WTC11 (cell line): ENCODE data around the gene TAL1. TPM values are rescaled to one million over a fixed set of nuclear protein-coding genes. Genes with fewer than 3 reads are reported as not detected.
A peak's percentile ranks its signal among the peaks of the same experiment; 100 is the strongest.
"Not testable (repeated sequence)": the region's sequence is repeated elsewhere in the genome, so short reads cannot be mapped to it uniquely, and the experiment has no call there.

ENCODE experiments used
- ATAC-seq: fragments of 200-7000 bp; cut with Tn5 transposase; 2 replicates; pipeline ENCODE4 v1.10.0; 2021; ENCODE audit warnings: mild to moderate bottlenecking, moderate library complexity
- CTCF ChIA-PET: fragments of 300-600 bp; sonication (Branson Sonifier 250); formaldehyde crosslinking; loops from one replicate; lab custom pipeline; 2021; ENCODE audit warnings: antibody characterized with exemption; lab: Charles Lee
- POLR2A ChIA-PET: fragments of 350-600 bp; sonication (Branson Sonifier 250); formaldehyde crosslinking; loops from one replicate; lab custom pipeline; 2021; ENCODE audit warnings: antibody characterized with exemption; lab: Charles Lee
- DNase-seq: peaks from one replicate; pipeline ENCODE4 v3.0.0; 2021; ENCODE audit warnings: low spot score
- H3K27ac Mint-ChIP-seq: 2 replicates; pipeline ENCODE4 v1.8.0; 2021; ENCODE audit warnings: mixed read lengths
- H3K27me3 Mint-ChIP-seq: 2 replicates; pipeline ENCODE4 v1.8.0; 2021; ENCODE audit warnings: low read depth, mild to moderate bottlenecking, moderate library complexity, mixed read lengths
- H3K36me3 Mint-ChIP-seq: 2 replicates; pipeline ENCODE4 v1.8.0; 2021; ENCODE audit warnings: mixed read lengths
- H3K4me1 Mint-ChIP-seq: 2 replicates; pipeline ENCODE4 v1.8.0; 2022; ENCODE audit warnings: mixed read lengths
- H3K4me3 Mint-ChIP-seq: 2 replicates; pipeline ENCODE4 v1.8.0; 2021; ENCODE audit warnings: mild to moderate bottlenecking, moderate library complexity, mixed read lengths
- H3K9me3 Mint-ChIP-seq: 2 replicates; pipeline ENCODE4 v1.8.0; 2021; ENCODE audit warnings: mixed read lengths
- CTCF ChIP-seq: fragments of 200-600 bp; IDR thresholded peaks from 2 replicates; pipeline ENCODE4 v1.8.0; 2022; ENCODE audit warnings: antibody characterized with exemption
- ETV6 ChIP-seq: sonication (generic); formaldehyde crosslinking; IDR thresholded peaks from 2 replicates; pipeline ENCODE4 v1.8.1; 2022; ENCODE audit warnings: mild to moderate bottlenecking, missing genetic modification reagents
- FOXK1 ChIP-seq: sonication (generic); formaldehyde crosslinking; IDR thresholded peaks from 2 replicates; pipeline ENCODE4 v1.8.0; 2022; ENCODE audit warnings: mild to moderate bottlenecking, moderate library complexity, missing genetic modification reagents
- NFE2L1 ChIP-seq: sonication (generic); formaldehyde crosslinking; IDR thresholded peaks from 2 replicates; pipeline ENCODE4 v1.8.1; 2023; ENCODE audit warnings: missing genetic modification reagents
- SMAD3 ChIP-seq: sonication (generic); formaldehyde crosslinking; IDR thresholded peaks from 2 replicates; pipeline ENCODE4 v1.8.0; 2022; ENCODE audit warnings: missing genetic modification reagents, mild to moderate bottlenecking, borderline replicate concordance
- SP1 ChIP-seq: sonication (generic); formaldehyde crosslinking; conservative IDR thresholded peaks from 2 replicates; pipeline ENCODE4 v1.8.1; 2022; ENCODE audit warnings: missing genetic modification reagents
- TEAD1 ChIP-seq: sonication (generic); formaldehyde crosslinking; IDR thresholded peaks from 2 replicates; pipeline ENCODE4 v1.8.0; 2022; ENCODE audit warnings: mild to moderate bottlenecking, missing genetic modification reagents
- ZMAT4 ChIP-seq: fragments of 250-450 bp; sonication (Bioruptor Pico); IDR thresholded peaks from 2 replicates; pipeline ENCODE4 v1.9.0; 2021; ENCODE audit warnings: mild to moderate bottlenecking
- ZNF121 ChIP-seq: sonication (generic); formaldehyde crosslinking; IDR thresholded peaks from 2 replicates; pipeline ENCODE4 v1.8.0; 2023; ENCODE audit warnings: missing genetic modification reagents
- ZNF138 ChIP-seq: sonication (generic); formaldehyde crosslinking; conservative IDR thresholded peaks from 2 replicates; pipeline ENCODE4 v1.8.1; 2022; ENCODE audit warnings: mild to moderate bottlenecking, moderate library complexity, missing genetic modification reagents
- total RNA-seq: library from RNA; stranded (reverse); gene quantifications from 3 replicates; pipeline ENCODE4 v1.2.3, GENCODE V29; 2021
- TF ChIP-seq, protein P1 (sequence below): sonication (generic); formaldehyde crosslinking; IDR thresholded peaks from 2 replicates; pipeline ENCODE4 v1.8.0; 2022; ENCODE audit warnings: mild to moderate bottlenecking, missing genetic modification reagents
- TF ChIP-seq, protein P2 (sequence below): sonication (generic); formaldehyde crosslinking; IDR thresholded peaks from 2 replicates; pipeline ENCODE4 v1.8.1; 2023; ENCODE audit warnings: mild to moderate bottlenecking, missing genetic modification reagents, moderate library complexity
- TF ChIP-seq, protein P3 (sequence below): sonication (generic); formaldehyde crosslinking; IDR thresholded peaks from 2 replicates; pipeline ENCODE4 v1.8.1; 2023; ENCODE audit warnings: mild to moderate bottlenecking, moderate library complexity, missing genetic modification reagents
- TF ChIP-seq, protein P4 (sequence below): sonication (generic); formaldehyde crosslinking; IDR thresholded peaks from 2 replicates; pipeline ENCODE4 v1.8.0; 2023; ENCODE audit warnings: missing genetic modification reagents
- TF ChIP-seq, protein P5 (sequence below): fragments of 250-450 bp; sonication (Bioruptor Pico); conservative IDR thresholded peaks from 2 replicates; pipeline ENCODE4 v1.9.0; 2021; ENCODE audit warnings: mild to moderate bottlenecking

TAL1 gene
- total RNA-seq, 1 experiment from 2014 or later, result 0.63 TPM

- ChIA-PET CTCF (interaction anchor here (1.4 to 7.3 kb wide), 9 partner anchors 10 to 38 kb away, joined by 4 to 152 read pairs (median 11); partner anchors contain the start of gene TAL1), POLR2A (no interaction called here)
- Mint-ChIP-seq H3K27me3 (peaks cover 48% of the 10 kb centered on the region), H3K27ac (no peak overlapping the region), H3K4me1 (peaks cover 37% of the 10 kb centered on the region), H3K36me3 (no peaks in the 10 kb centered on the region), H3K9me3 (no peaks in the 10 kb centered on the region), H3K4me3 (no peak overlapping the region)
- no peak for TF ChIP-seq ZNF121 (CRISPR knock-in tag)
- TF ChIP-seq NFE2L1 (CRISPR knock-in tag), result no peak
- no peak for TF ChIP-seq ZNF138 (CRISPR knock-in tag)
- no peak for TF ChIP-seq SMAD3
- ATAC-seq, result no peak
- DNase-seq, result no peak
Observed at GRCh38 chr1:47194311-47194710, 37.7 kb downstream of the TAL1 start.

GRCh38 chr1:47193496-47193895 lies 38.5 kb downstream of the TAL1 start:
- DNase-seq, ATAC-seq, H3K27ac Mint-ChIP-seq, H3K9me3 Mint-ChIP-seq, H3K36me3 Mint-ChIP-seq, H3K4me3 Mint-ChIP-seq: not testable (repeated sequence)
- POLR2A ChIA-PET, result interaction anchor here (0.7 to 1.7 kb wide), 2 partner anchors 15 to 371 kb away, joined by 3 to 6 read pairs; no protein-coding TSS in a partner anchor
- CTCF ChIA-PET, result interaction anchor here (0.6 to 7.3 kb wide), 36 partner anchors 8 to 706 kb away, joined by 3 to 152 read pairs (median 6); partner anchors contain the start of genes CMPK1, FOXD2, STIL and TAL1
- peaks cover 37% of the 10 kb centered on the region for H3K4me1 Mint-ChIP-seq
- H3K27me3 Mint-ChIP-seq, result peaks cover 44% of the 10 kb centered on the region

DNA sequence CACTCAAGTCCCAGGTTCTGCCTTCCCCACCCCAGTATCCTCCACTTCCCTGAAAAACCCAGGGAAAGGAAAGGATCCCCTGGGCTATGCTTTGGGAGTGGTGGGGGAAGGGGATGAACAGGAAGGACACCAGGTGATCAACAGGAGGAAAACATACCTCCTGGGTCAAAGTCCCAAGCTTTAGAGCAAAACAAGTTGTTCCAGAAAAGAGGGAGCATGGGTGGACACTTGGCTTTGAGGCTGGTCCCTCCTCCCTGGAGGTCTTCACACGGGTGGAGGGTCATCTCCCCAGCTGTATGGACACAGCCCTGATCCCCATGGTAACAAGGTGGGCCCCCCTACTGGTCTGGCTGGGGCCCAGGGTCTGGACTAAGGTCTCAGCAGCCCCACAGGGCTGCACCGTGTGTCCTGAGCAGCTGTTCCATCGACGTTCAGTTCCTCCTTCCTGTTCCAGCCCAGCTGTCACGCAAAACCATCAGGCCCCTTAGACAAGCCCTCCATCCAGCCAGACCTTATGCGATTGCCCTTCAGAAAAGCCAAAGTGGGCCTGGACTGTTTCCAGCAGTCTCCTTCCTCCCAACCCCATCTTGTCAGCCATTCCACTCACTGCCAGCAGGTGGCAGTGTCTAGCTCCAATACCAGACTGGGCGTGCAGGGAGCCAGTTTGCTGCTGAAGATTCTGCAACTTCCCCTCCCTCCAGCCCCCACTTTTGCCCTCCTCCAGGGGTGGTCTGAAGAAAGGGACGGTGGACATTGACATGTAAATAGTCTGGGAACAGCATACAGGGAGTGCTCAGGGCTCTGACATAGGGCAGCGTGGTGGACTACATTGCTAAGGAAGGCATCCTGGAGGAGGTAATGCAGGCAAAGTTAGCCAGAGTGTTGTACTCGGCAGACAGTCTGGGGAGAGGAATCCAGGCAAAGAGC lies 39.3 kb downstream of the TAL1 start:
- no peaks in the 10 kb centered on the region for H3K9me3 Mint-ChIP-seq
- TF ChIP-seq, protein P1, sequence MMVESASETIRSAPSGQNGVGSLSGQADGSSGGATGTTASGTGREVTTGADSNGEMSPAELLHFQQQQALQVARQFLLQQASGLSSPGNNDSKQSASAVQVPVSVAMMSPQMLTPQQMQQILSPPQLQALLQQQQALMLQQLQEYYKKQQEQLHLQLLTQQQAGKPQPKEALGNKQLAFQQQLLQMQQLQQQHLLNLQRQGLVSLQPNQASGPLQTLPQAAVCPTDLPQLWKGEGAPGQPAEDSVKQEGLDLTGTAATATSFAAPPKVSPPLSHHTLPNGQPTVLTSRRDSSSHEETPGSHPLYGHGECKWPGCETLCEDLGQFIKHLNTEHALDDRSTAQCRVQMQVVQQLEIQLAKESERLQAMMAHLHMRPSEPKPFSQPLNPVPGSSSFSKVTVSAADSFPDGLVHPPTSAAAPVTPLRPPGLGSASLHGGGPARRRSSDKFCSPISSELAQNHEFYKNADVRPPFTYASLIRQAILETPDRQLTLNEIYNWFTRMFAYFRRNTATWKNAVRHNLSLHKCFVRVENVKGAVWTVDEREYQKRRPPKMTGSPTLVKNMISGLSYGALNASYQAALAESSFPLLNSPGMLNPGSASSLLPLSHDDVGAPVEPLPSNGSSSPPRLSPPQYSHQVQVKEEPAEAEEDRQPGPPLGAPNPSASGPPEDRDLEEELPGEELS (CRISPR knock-in tag), result peak; percentile 20; the same call in 1 of the 2 replicates
- TF ChIP-seq, protein P2, sequence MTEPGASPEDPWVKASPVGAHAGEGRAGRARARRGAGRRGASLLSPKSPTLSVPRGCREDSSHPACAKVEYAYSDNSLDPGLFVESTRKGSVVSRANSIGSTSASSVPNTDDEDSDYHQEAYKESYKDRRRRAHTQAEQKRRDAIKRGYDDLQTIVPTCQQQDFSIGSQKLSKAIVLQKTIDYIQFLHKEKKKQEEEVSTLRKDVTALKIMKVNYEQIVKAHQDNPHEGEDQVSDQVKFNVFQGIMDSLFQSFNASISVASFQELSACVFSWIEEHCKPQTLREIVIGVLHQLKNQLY (CRISPR knock-in tag), result no peak
- peak; percentile 40; the same call in 1 of the 2 replicates for TF ChIP-seq FOXK1 (CRISPR knock-in tag)
- TF ChIP-seq, protein P3, sequence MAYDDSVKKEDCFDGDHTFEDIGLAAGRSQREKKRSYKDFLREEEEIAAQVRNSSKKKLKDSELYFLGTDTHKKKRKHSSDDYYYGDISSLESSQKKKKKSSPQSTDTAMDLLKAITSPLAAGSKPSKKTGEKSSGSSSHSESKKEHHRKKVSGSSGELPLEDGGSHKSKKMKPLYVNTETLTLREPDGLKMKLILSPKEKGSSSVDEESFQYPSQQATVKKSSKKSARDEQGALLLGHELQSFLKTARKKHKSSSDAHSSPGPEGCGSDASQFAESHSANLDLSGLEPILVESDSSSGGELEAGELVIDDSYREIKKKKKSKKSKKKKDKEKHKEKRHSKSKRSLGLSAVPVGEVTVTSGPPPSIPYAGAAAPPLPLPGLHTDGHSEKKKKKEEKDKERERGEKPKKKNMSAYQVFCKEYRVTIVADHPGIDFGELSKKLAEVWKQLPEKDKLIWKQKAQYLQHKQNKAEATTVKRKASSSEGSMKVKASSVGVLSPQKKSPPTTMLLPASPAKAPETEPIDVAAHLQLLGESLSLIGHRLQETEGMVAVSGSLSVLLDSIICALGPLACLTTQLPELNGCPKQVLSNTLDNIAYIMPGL (CRISPR knock-in tag), result peak; percentile 37; the same call in 1 of the 2 replicates
- TF ChIP-seq, protein P4, sequence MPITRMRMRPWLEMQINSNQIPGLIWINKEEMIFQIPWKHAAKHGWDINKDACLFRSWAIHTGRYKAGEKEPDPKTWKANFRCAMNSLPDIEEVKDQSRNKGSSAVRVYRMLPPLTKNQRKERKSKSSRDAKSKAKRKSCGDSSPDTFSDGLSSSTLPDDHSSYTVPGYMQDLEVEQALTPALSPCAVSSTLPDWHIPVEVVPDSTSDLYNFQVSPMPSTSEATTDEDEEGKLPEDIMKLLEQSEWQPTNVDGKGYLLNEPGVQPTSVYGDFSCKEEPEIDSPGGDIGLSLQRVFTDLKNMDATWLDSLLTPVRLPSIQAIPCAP (CRISPR knock-in tag), result no peak
- peak; percentile 58 for TF ChIP-seq SP1
- TF ChIP-seq ZMAT4 (CRISPR knock-in tag), result no peak
- TF ChIP-seq, protein P5, sequence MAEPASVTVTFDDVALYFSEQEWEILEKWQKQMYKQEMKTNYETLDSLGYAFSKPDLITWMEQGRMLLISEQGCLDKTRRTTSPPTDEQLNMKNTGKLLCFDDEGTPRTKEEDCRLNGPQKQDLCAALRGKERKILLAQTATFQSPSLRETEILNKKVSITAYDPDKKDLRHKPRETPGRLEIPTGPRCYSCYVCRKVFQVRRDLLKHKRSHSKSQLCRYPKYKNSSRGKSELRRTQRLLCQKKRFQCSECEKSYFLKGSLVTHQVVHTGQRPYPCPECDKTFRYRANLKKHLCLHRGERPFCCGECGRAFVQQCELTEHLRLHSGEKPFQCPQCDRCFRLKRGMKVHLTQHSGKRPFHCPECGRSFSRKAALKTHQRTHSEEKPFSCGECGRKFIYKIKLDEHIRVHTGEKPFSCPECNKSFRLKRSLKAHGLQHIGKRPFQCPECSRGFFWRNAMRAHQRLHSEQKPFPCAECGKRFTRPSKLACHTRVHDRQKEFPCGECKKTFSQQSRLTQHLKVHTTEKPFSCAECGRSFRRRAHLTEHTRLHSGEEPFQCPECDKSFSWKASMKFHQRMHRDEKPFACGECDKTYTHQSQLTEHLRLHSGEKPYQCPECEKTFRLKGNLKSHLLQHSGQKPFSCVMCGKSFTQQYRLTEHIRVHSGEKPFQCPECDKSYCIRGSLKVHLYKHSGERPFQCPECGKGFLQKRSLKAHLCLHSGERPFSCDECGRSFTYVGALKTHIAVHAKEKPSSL, result no peak
- TF ChIP-seq ETV6 (CRISPR knock-in tag), result peak; percentile 88; the same call in 1 of the 2 replicates
- TF ChIP-seq TEAD1, result peak; percentile 45; the same call in 1 of the 2 replicates
- peak; percentile 91 for TF ChIP-seq CTCF
- H3K27me3 Mint-ChIP-seq, result peaks cover 37% of the 10 kb centered on the region
- ATAC-seq (peak; percentile 86), DNase-seq (peak; percentile 94)
- CTCF ChIA-PET, result interaction anchor here (0.6 to 7.3 kb wide), 38 partner anchors 9 to 786 kb away, joined by 3 to 152 read pairs (median 6); partner anchors contain the start of genes CMPK1, FOXD2, STIL and TAL1
- H3K27ac Mint-ChIP-seq, result no peak overlapping the region
- POLR2A ChIA-PET, result interaction anchor here (0.6 to 1.7 kb wide), 3 partner anchors 14 to 372 kb away, joined by 3 to 6 read pairs (median 4); no protein-coding TSS in a partner anchor
- peak overlapping the region; percentile 25; the same call in 1 of the 2 replicates for H3K4me3 Mint-ChIP-seq
- H3K4me1 Mint-ChIP-seq, result peaks cover 37% of the 10 kb centered on the region
- H3K36me3 Mint-ChIP-seq, result no peaks in the 10 kb centered on the region
